PC-3 (cell line): ENCODE measurements around the gene TM9SF4.

Source experiments
- CTCF ChIP-seq: fragments of 300-600 bp; sonication (generic); conservative IDR thresholded peaks from 2 replicates; pipeline ENCODE4 v1.5.1; 2017; ENCODE audit warnings: antibody characterized with exemption, low read depth, mild to moderate bottlenecking, low read length
- EZH2 ChIP-seq: fragments of 300-600 bp; sonication (generic); IDR thresholded peaks from one replicate; pipeline ENCODE4 v1.6.1; 2017; ENCODE audit warnings: antibody characterized with exemption, mild to moderate bottlenecking, low read length; ENCODE audit not compliant: unreplicated experiment
- EZH2phosphoT487 ChIP-seq: fragments of 300-600 bp; sonication (generic); IDR thresholded peaks from 2 replicates; pipeline ENCODE4 v1.6.1; 2018; ENCODE audit warnings: mild to moderate bottlenecking, antibody characterized with exemption, low read length, borderline replicate concordance

DNA sequence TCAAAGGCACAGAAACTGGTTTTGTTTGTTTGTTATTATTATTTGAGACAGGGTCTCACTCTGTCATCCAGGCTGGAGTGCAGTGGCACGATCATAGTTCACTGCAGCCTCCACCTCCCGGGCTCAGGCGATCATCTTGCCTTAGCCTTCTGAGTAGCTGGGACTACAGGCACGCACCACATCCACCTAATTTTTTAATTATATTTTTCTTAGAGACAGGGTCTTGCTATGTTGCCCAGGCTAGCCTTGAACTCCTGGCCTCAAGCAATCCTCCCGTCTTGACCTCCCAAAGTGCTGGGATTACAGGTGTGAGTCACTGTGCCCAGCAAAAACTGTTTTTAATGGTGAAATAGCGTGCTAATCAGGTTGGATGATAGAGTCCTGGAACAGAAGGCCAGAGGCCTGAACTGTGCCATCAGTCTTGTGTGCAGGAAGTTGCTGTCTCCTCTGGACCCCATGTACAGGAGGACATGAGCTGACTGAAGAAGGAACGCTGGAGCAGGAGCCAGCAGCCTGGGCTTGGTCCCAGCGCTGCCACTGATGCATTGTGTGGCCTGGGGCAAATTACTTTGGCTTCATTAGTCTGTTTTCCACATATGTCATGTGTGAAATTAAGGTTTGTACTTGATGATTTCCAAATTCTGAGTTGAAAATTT is 4.9 kb downstream of the TM9SF4 start:
- TF ChIP-seq CTCF (no peak), EZH2phosphoT487 (no peak), EZH2 (no peak)
